ENCODE measurements around the gene ABCA13.

- TF ChIP-seq CTCF (IDR thresholded peaks at IDR 0.05; ENCODE audit: low read depth, low read length): no peak
- no peak for TF ChIP-seq EZH2phosphoT487 (IDR thresholded peaks at IDR 0.05; ENCODE audit: low read depth)
Observed at GRCh38 chr7:48628793-48629349, 457.6 kb downstream of the ABCA13 start.

Measured in OCI-LY3 (cell line).